Neural cell (in vitro differentiated cells): Measurements from ENCODE around the gene PCDH9. TPM values are rescaled to one million over a fixed set of nuclear protein-coding genes. Genes with fewer than 3 reads are reported as not detected.

Source experiments
- H2AFZ ChIP-seq: fragments of 200-600, 300-800 bp; sonication (generic), shearing (Covaris generic); 2 replicates; pipeline ENCODE4 v1.6.0; 2014; ENCODE audit warnings: low read depth, mild to moderate bottlenecking, antibody characterized with exemption, low read length, moderate library complexity
- H3F3A ChIP-seq: fragments of 200-600 bp; shearing (Covaris generic); 2 replicates; pipeline ENCODE4 v1.6.1; 2016; ENCODE audit warnings: mild to moderate bottlenecking, moderate library complexity, mixed read lengths, antibody characterized with exemption, low read length; ENCODE audit not compliant: insufficient read depth, poor library complexity, severe bottlenecking
- H3K27ac ChIP-seq: fragments of 200-600, 300-800 bp; sonication (generic), shearing (Covaris generic); 2 replicates; pipeline ENCODE4 v1.5.1; 2014; ENCODE audit warnings: mild to moderate bottlenecking, low read length, moderate library complexity
- H3K27me3 ChIP-seq: fragments of 300-800, 200-600 bp; sonication (generic), shearing (Covaris generic); 2 replicates; pipeline ENCODE4 v1.6.0; 2014; ENCODE audit warnings: mild to moderate bottlenecking, low read depth, low read length, moderate library complexity; ENCODE audit not compliant: insufficient read depth
- H3K36me3 ChIP-seq: fragments of 300-800, 200-600 bp; sonication (generic), shearing (Covaris generic); 2 replicates; pipeline ENCODE4 v1.5.1; 2014; ENCODE audit warnings: mild to moderate bottlenecking, antibody characterized with exemption, low read length, moderate library complexity; ENCODE audit not compliant: insufficient read depth
- H3K4me2 ChIP-seq: fragments of 300-800, 200-600 bp; sonication (generic), shearing (Covaris generic); 2 replicates; pipeline ENCODE4 v1.6.0; 2014; ENCODE audit warnings: mild to moderate bottlenecking, low read length
- H3K4me3 ChIP-seq: fragments of 300-800, 200-600 bp; sonication (generic), shearing (Covaris generic); 2 replicates; pipeline ENCODE4 v1.5.1; 2014; ENCODE audit warnings: mild to moderate bottlenecking, low read length, moderate library complexity
- H3K79me2 ChIP-seq: fragments of 200-600 bp; shearing (Covaris generic); replicated peaks from 2 replicates; pipeline ENCODE4 v1.6.0; 2014; ENCODE audit warnings: mild to moderate bottlenecking, low read length, moderate library complexity; ENCODE audit not compliant: insufficient read depth
- H3K9ac ChIP-seq: fragments of 300-800, 200-600 bp; sonication (generic), shearing (Covaris generic); 2 replicates; pipeline ENCODE4 v1.6.1; 2016; ENCODE audit warnings: mild to moderate bottlenecking, low read length, mixed read lengths
- H3K9me2 ChIP-seq: fragments of 200-600 bp; shearing (Covaris generic); 2 replicates; pipeline ENCODE4 v1.6.1; 2016; ENCODE audit warnings: mild to moderate bottlenecking, low read length, mixed read lengths; ENCODE audit not compliant: insufficient read depth
- H3K9me3 ChIP-seq: fragments of 200-600, 300-800 bp; sonication (generic), shearing (Covaris generic); 2 replicates; pipeline ENCODE4 v1.6.1; 2016; ENCODE audit warnings: mild to moderate bottlenecking, mixed run types, low read length, moderate library complexity, mixed read lengths
- H4K20me1 ChIP-seq: fragments of 200-600 bp; shearing (Covaris generic); 2 replicates; pipeline ENCODE4 v1.6.1; 2016; ENCODE audit warnings: mild to moderate bottlenecking, mixed run types; ENCODE audit not compliant: insufficient read depth
- EP300 ChIP-seq: fragments of 450-650 bp; conservative IDR thresholded peaks from 2 replicates; pipeline ENCODE4 v1.6.1; 2014; ENCODE audit warnings: antibody characterized with exemption, mild to moderate bottlenecking, moderate library complexity; ENCODE audit not compliant: poor library complexity, severe bottlenecking
- EZH2 ChIP-seq: fragments of 200-600, 300-800 bp; shearing (Covaris generic), sonication (generic); IDR thresholded peaks from 2 replicates; pipeline ENCODE4 v1.6.1; 2014; ENCODE audit warnings: antibody characterized with exemption, low read length, borderline replicate concordance, mild to moderate bottlenecking; ENCODE audit not compliant: insufficient read depth, poor library complexity, severe bottlenecking
- MXI1 ChIP-seq: fragments of 450-650 bp; conservative IDR thresholded peaks from 2 replicates; pipeline ENCODE4 v1.6.1; 2014; ENCODE audit warnings: antibody characterized with exemption, mild to moderate bottlenecking; ENCODE audit not compliant: poor library complexity, severe bottlenecking
- POLR2AphosphoS5 ChIP-seq: IDR thresholded peaks from 2 replicates; pipeline ENCODE4 v1.6.1; 2012
- RAD21 ChIP-seq: fragments of 450-650 bp; conservative IDR thresholded peaks from 2 replicates; pipeline ENCODE4 v1.6.1; 2014; ENCODE audit warnings: antibody characterized with exemption, mild to moderate bottlenecking, moderate library complexity
- REST ChIP-seq: IDR thresholded peaks from 2 replicates; pipeline ENCODE4 v1.6.1; 2012; ENCODE audit warnings: borderline replicate concordance
- SMC3 ChIP-seq: fragments of 450-650 bp; conservative IDR thresholded peaks from 2 replicates; pipeline ENCODE4 v1.6.1; 2014; ENCODE audit warnings: antibody characterized with exemption, mild to moderate bottlenecking, moderate library complexity; ENCODE audit not compliant: poor library complexity
- TAF1 ChIP-seq: IDR thresholded peaks from 2 replicates; pipeline ENCODE4 v1.6.1; 2012; ENCODE audit warnings: low read depth
- polyA plus RNA-seq: library from polyadenylated mRNA; depleted of rRNA; stranded (reverse); fragments of >200 nt; gene quantifications from 2 replicates; pipeline ENCODE4 v1.2.3, GENCODE V29; 2014
- TF ChIP-seq, protein P1 (sequence below): fragments of 450-650 bp; IDR thresholded peaks from 2 replicates; pipeline ENCODE4 v1.5.1; 2014; ENCODE audit warnings: antibody characterized with exemption, mild to moderate bottlenecking, moderate library complexity; ENCODE audit not compliant: poor library complexity, severe bottlenecking

The PCDH9 gene
- polyA plus RNA-seq, 1 donor from 2014 or later: 4.6 TPM

GRCh38 chr13:66994517-66995202 lies 235.5 kb downstream of the PCDH9 start:
- TF ChIP-seq EZH2: no peak
- no peak for TF ChIP-seq SMC3
- no peak for TF ChIP-seq POLR2AphosphoS5
- Histone ChIP-seq H2AFZ (no peak overlapping the region), H3K36me3 (no peaks in the 10 kb centered on the region), H3K27ac (no peak overlapping the region), H3K9me2 (no peaks in the 10 kb centered on the region), H4K20me1 (no peaks in the 10 kb centered on the region), H3F3A (no peaks in the 10 kb centered on the region), H3K79me2 (no peaks in the 10 kb centered on the region), H3K9ac (no peak overlapping the region), H3K27me3 (no peaks in the 10 kb centered on the region), H3K9me3 (no peaks in the 10 kb centered on the region), H3K4me3 (no peak overlapping the region), H3K4me2 (no peak overlapping the region)

DNA sequence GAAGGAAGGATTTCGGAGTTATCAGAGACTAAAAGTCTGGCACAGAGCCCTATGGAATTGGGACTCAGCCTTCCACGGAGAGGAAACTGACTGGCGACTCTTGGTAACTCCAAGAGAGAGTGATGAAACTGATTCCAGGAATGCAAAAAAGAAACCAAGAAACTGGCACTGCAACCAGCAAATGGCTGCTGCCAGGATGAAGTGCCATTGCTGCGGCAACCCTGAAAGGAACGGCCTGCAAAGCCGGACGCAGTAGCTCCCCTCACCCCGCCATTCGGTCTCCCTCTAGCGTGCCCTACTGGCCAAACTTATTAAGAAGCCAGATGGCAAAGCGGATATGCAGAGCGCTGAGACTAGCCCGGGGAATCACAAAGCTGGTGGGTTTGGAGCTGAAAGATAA lies 236.0 kb downstream of the PCDH9 start:
- TF ChIP-seq TAF1 (no peak), POLR2AphosphoS5 (no peak), RAD21 (no peak), REST (no peak), MXI1 (no peak), EP300 (no peak), EZH2 (no peak), SMC3 (no peak)
- TF ChIP-seq, protein P1, sequence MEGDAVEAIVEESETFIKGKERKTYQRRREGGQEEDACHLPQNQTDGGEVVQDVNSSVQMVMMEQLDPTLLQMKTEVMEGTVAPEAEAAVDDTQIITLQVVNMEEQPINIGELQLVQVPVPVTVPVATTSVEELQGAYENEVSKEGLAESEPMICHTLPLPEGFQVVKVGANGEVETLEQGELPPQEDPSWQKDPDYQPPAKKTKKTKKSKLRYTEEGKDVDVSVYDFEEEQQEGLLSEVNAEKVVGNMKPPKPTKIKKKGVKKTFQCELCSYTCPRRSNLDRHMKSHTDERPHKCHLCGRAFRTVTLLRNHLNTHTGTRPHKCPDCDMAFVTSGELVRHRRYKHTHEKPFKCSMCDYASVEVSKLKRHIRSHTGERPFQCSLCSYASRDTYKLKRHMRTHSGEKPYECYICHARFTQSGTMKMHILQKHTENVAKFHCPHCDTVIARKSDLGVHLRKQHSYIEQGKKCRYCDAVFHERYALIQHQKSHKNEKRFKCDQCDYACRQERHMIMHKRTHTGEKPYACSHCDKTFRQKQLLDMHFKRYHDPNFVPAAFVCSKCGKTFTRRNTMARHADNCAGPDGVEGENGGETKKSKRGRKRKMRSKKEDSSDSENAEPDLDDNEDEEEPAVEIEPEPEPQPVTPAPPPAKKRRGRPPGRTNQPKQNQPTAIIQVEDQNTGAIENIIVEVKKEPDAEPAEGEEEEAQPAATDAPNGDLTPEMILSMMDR: no peak
- no peak overlapping the region for H3K27ac ChIP-seq
- no peaks in the 10 kb centered on the region for H3K79me2 ChIP-seq
- no peaks in the 10 kb centered on the region for H3K36me3 ChIP-seq
- no peaks in the 10 kb centered on the region for H3F3A ChIP-seq
- H3K4me3 ChIP-seq: no peak overlapping the region
- H2AFZ ChIP-seq: no peak overlapping the region
- H4K20me1 ChIP-seq: no peaks in the 10 kb centered on the region
- no peak overlapping the region for H3K4me2 ChIP-seq
- no peak overlapping the region for H3K9ac ChIP-seq
- H3K9me3 ChIP-seq: no peaks in the 10 kb centered on the region
- H3K27me3 ChIP-seq: no peaks in the 10 kb centered on the region
- H3K9me2 ChIP-seq: no peaks in the 10 kb centered on the region
